ENCODE results near the gene CD19. TPM values are rescaled to one million over a fixed set of nuclear protein-coding genes. Genes with fewer than 3 reads are reported as not detected.
A peak's percentile ranks its signal among the peaks of the same experiment; 100 is the strongest.
"Not testable (repeated sequence)": the region's sequence is repeated elsewhere in the genome, so short reads cannot be mapped to it uniquely, and the experiment has no call there.

The CD19 gene
- total RNA-seq, 1 donor from 2014 or later: not detected

- no peak for DNase-seq
Observed at GRCh38 chr16:28910086-28911031, 21.4 kb upstream of the CD19 start.

GRCh38 chr16:28912558-28912957 is 19.2 kb upstream of the CD19 start:
- no peak for DNase-seq

GRCh38 chr16:28913946-28914724 is 17.6 kb upstream of the CD19 start:
- DNase-seq: no peak

- DNase-seq: no peak
Observed at GRCh38 chr16:28915181-28915580, 16.6 kb upstream of the CD19 start.

- DNase-seq: no peak
Observed at GRCh38 chr16:28917095-28917494, 14.7 kb upstream of the CD19 start.

GRCh38 chr16:28918698-28919097 is 13.1 kb upstream of the CD19 start:
- no peak for DNase-seq

GRCh38 chr16:28923231-28923587 is 8.6 kb upstream of the CD19 start:
- DNase-seq: no peak

- no peak for DNase-seq
Observed at GRCh38 chr16:28923652-28924398, 7.9 kb upstream of the CD19 start.

- DNase-seq: no peak
Observed at GRCh38 chr16:28924399-28924761, 7.4 kb upstream of the CD19 start.

- peak; percentile 85 for DNase-seq
Observed at GRCh38 chr16:28924762-28925385, 6.9 kb upstream of the CD19 start, which contains the start of gene RABEP2. TSS of gene RABEP2 (minus strand) at chr16:28925238. CDS start at chr16:28925163, 75 bp downstream.

GRCh38 chr16:28925386-28926228 is 6.2 kb upstream of the CD19 start:
- peak; percentile 89 for DNase-seq

- not testable (repeated sequence) for DNase-seq
Observed at GRCh38 chr16:28926284-28926683, 5.5 kb upstream of the CD19 start.

GRCh38 chr16:28927815-28928214 is 4.0 kb upstream of the CD19 start:
- DNase-seq: no peak

GRCh38 chr16:28930203-28930602 is 1.6 kb upstream of the CD19 start:
- DNase-seq: no peak

- DNase-seq: no peak
Observed at GRCh38 chr16:28930652-28931051, 1.1 kb upstream of the CD19 start.

- no peak for DNase-seq
Observed at GRCh38 chr16:28932339-28933141, 769 bp downstream of the CD19 start.

- DNase-seq: no peak
Observed at GRCh38 chr16:28933171-28933570, 1.4 kb downstream of the CD19 start.

GRCh38 chr16:28935346-28935745 is 3.6 kb downstream of the CD19 start:
- DNase-seq: no peak

GRCh38 chr16:28935924-28936783 is 4.4 kb downstream of the CD19 start:
- DNase-seq: peak; percentile 25
